ENCODE results near the gene LEMD2. TPM values are rescaled to one million over a fixed set of nuclear protein-coding genes. Genes with fewer than 3 reads are reported as not detected.

The LEMD2 gene
- polyA plus RNA-seq, 3 donors, result 11.4 to 59.5 (median 13.8) TPM

GRCh38 chr6:33757113-33757512 is 31.8 kb downstream of the LEMD2 start:
- no peaks in the 10 kb centered on the region for H3K27me3 ChIP-seq (ENCODE audit: control insufficient read depth in 2 of 2, insufficient read depth in 2 of 2, low read length in 2 of 2)
- WGBS (ENCODE audit: insufficient coverage), result 100% methylated on average over 3 of the region's 3 CpGs
- Mint-ChIP-seq H3K27me3 (ENCODE audit: low read depth in 3 of 3) (peaks cover 0 to 4% (median 2%) of the 10 kb centered on the region in 3 donors), H3K9me3 (no peaks in the 10 kb centered on the region), H3K4me1 (no peaks in the 10 kb centered on the region), H3K36me3 (no peaks in the 10 kb centered on the region), H3K27ac (no peak overlapping the region), H3K4me3 (no peak overlapping the region)
- no peaks in the 10 kb centered on the region for H3K4me1 ChIP-seq (ENCODE audit: control insufficient read depth in 1 of 2, insufficient read depth in 2 of 2, low read length in 2 of 2)
- no peak overlapping the region for H3K4me2 ChIP-seq (replicated peaks; ENCODE audit: extremely low read depth, low read length, poor library complexity, severe bottlenecking)
- H3K9ac ChIP-seq (ENCODE audit: insufficient read depth, low read length, poor library complexity, severe bottlenecking), result no peak overlapping the region
- no peak for TF ChIP-seq CTCF (IDR thresholded peaks at IDR 0.05)
- DNase-seq, result no peak
- H3K27ac ChIP-seq (ENCODE audit: low read depth in 1 of 2, low read length in 2 of 2), result no peak overlapping the region
- H4K20me1 ChIP-seq (ENCODE audit: insufficient read depth, low read length), result no peaks in the 10 kb centered on the region
- H3K9me3 ChIP-seq (replicated peaks in 1 of 2; ENCODE audit: control insufficient read depth in 1 of 2, insufficient read depth in 1 of 2, low read length in 2 of 2), result no peaks in the 10 kb centered on the region
- intact Hi-C loops (cut with micrococcal nuclease), result no loop called here
- no peak overlapping the region for H3K4me3 ChIP-seq (replicated peaks in 1 of 3; ENCODE audit: low read depth in 2 of 3, low read length in 3 of 3)
- H3K36me3 ChIP-seq (replicated peaks in 1 of 2; ENCODE audit: control insufficient read depth in 1 of 2, insufficient read depth in 2 of 2, low read length in 2 of 2), result no peaks in the 10 kb centered on the region
- no peaks in the 10 kb centered on the region for H3K79me2 ChIP-seq (ENCODE audit: insufficient read depth, low read length)
- H2AFZ ChIP-seq (ENCODE audit: insufficient read depth, low read depth, low read length, poor library complexity, severe bottlenecking), result no peak overlapping the region

- TF ChIP-seq CTCF (IDR thresholded peaks at IDR 0.05), result no peak
- no peak overlapping the region for H3K4me3 ChIP-seq (replicated peaks in 1 of 3; ENCODE audit: low read depth in 2 of 3, low read length in 3 of 3)
- Mint-ChIP-seq H3K27me3 (ENCODE audit: low read depth in 3 of 3) (peaks cover 0 to 4% (median 2%) of the 10 kb centered on the region in 3 donors), H3K36me3 (no peaks in the 10 kb centered on the region), H3K27ac (peak overlapping the region in 3 of 7 donors; percentile 2 to 76 (median 6)), H3K4me1 (no peaks in the 10 kb centered on the region), H3K4me3 (no peak overlapping the region), H3K9me3 (no peaks in the 10 kb centered on the region)
- H3K9me3 ChIP-seq (replicated peaks in 1 of 2; ENCODE audit: control insufficient read depth in 1 of 2, insufficient read depth in 1 of 2, low read length in 2 of 2), result no peaks in the 10 kb centered on the region
- no peak overlapping the region for H2AFZ ChIP-seq (ENCODE audit: insufficient read depth, low read depth, low read length, poor library complexity, severe bottlenecking)
- H3K4me1 ChIP-seq (ENCODE audit: control insufficient read depth in 1 of 2, insufficient read depth in 2 of 2, low read length in 2 of 2), result no peaks in the 10 kb centered on the region
- H4K20me1 ChIP-seq (ENCODE audit: insufficient read depth, low read length), result no peaks in the 10 kb centered on the region
- H3K4me2 ChIP-seq (replicated peaks; ENCODE audit: extremely low read depth, low read length, poor library complexity, severe bottlenecking), result no peak overlapping the region
- H3K79me2 ChIP-seq (ENCODE audit: insufficient read depth, low read length), result no peaks in the 10 kb centered on the region
- H3K27ac ChIP-seq (ENCODE audit: low read depth in 1 of 2, low read length in 2 of 2), result no peak overlapping the region
- no peak overlapping the region for H3K9ac ChIP-seq (ENCODE audit: insufficient read depth, low read length, poor library complexity, severe bottlenecking)
- no peaks in the 10 kb centered on the region for H3K27me3 ChIP-seq (ENCODE audit: control insufficient read depth in 2 of 2, insufficient read depth in 2 of 2, low read length in 2 of 2)
- intact Hi-C loops (cut with micrococcal nuclease), result no loop called here
- 94% methylated on average over 10 of the region's 12 CpGs for WGBS (ENCODE audit: insufficient coverage)
- H3K36me3 ChIP-seq (replicated peaks in 1 of 2; ENCODE audit: control insufficient read depth in 1 of 2, insufficient read depth in 2 of 2, low read length in 2 of 2), result no peaks in the 10 kb centered on the region
- no peak for DNase-seq
Observed at GRCh38 chr6:33756211-33756954, 32.5 kb downstream of the LEMD2 start.

Measured in CD14-positive monocyte (primary cell).